Measurements from ENCODE around the gene STX18.
"Not testable (repeated sequence)": the region's sequence is repeated elsewhere in the genome, so short reads cannot be mapped to it uniquely, and the experiment has no call there.

Gene STX18

DNA sequence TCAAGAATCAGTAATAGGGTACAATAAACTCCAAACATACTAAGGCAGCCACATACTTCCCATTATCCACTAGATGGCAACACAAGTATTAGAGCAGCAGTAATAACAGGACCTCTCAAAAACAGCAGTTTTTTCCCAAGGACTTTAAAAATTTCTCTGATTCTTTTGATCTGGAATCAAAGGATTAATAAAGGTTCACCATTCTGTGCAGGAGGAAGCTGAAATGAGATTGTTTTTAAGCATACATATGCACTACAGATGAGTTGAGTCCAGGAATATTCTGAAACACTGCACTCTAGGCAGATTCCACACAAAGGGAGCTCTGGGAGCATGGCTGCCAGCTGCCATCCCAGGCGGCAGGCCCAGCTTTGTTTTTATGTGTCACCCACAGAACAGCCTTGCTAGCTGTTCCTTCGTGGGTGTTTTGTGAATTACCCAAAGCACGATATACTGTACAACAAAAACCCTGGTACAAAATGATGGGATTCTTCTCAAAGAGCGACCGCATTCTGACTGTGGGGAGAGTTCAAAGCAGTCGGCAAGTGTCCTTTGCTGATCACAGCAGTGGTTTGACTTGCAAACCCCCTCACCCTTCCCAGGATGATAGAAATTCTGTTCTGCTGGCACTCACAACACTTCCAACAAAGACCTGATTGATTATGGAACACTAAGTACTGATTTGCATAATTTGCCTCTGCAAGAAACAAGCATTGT, 61.0 kb downstream of the STX18 start:
- peak in 53 of 56 donors; percentile 14 to 87 (median 71) for DNase-seq

GRCh38 chr4:4480205-4480604, 61.6 kb downstream of the STX18 start:
- no peak for DNase-seq

GRCh38 chr4:4479366-4479765, 62.5 kb downstream of the STX18 start:
- DNase-seq: no peak

DNA sequence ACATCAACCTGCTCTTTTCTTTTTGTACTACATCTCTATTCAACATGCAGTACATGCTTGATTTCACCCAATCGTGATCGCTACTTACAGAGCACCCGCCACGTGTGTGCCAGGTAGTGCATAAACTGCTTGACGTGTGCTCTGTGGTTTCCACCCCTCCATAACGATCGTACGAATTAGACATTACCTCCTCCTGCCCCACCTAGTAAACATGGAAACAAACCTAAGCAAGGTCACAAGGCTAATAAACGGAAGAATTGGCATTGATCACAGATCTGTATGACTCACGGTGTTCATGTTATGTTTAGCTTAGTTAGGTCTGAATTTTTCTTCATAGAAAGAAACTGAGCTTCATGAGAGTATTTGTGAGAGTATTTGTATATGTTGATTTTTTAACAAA, 64.1 kb downstream of the STX18 start:
- no peak for DNase-seq

DNA sequence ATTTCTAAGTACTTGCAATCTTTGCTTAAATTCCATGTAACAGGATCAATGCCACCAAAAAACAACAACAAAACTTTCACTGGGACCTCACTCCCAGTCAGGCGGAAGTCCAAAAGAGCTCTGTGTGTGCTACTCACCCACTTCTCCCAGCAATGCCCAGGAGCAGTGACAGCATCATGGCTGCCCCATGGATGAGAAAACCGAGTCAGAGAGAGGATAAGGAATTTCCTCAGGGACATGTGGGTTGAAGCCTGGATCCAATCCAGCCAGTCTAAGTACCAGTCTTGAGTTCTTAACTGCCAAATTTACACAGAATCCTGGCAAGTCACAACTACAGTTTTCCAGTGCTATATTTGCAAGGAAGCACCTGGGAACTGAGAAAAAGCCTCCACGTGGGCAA, 64.5 kb downstream of the STX18 start:
- no peak for DNase-seq

GRCh38 chr4:4474476-4474875, 67.4 kb downstream of the STX18 start:
- no peak for DNase-seq

GRCh38 chr4:4472344-4472958, 69.4 kb downstream of the STX18 start:
- no peak for DNase-seq

GRCh38 chr4:4471195-4471594, 70.7 kb downstream of the STX18 start:
- DNase-seq: no peak

GRCh38 chr4:4470208-4470607, 71.6 kb downstream of the STX18 start:
- DNase-seq: no peak

DNA sequence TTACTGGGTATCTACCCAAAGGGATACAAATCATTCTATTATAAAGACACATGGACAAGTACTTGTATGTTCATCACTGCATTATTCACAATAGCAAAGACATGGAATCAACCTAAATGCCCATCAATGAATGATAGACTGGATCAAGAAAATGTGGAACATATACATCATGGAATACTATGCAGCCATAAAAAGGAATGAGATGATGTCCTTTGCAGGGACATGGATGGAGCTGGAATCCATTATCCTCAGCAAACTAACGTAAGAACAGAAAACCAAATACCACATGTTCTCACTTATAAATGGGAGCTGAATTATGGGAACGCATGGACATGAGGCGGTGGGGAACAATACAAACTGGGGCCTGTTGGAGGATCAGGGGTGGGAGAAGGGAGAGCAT, 76.6 kb downstream of the STX18 start:
- not testable (repeated sequence) for DNase-seq

GRCh38 chr4:4462970-4463369, 78.9 kb downstream of the STX18 start:
- no peak for DNase-seq

DNA sequence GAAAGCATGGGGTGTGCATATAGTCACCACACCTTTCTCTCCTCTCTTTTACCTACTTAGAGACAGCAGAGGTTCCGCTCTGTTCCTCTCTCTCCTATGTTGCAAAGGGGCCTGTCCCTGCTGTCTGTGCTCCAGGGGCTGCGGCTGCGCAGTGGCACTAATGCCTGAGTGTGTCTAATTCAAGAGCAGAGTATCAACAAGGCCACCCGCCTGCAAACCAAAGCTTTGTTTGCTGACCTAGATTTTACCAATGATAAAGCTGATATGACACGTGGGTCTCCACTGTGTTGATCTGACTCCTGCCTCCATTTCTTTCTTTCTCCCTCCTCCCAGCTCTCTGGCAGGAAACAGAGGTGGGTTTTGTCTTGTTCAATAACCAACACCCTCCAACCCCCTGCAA, 80.0 kb downstream of the STX18 start:
- peak in 3 of 56 donors; percentile 6 to 25 (median 17) for DNase-seq

DNA sequence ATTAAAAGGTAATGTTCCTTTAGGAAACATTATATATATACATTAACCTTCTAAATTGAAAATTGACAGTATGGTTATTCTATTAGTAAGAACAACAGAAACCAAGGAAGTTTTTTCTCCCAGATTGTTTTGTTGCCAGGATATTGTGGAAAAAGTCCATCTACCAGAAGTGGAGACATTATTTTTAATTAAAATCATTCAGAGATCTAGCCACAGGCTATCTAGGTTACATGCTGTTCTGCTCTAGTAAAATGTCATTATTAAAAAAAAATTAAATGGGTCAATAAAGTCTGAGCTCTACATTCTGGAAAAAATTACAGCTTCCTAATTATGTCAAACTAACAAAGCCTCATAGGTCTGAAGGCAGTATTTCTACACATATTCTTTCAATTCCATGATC, 80.7 kb downstream of the STX18 start:
- no peak for DNase-seq

GRCh38 chr4:4460759-4461158, 81.1 kb downstream of the STX18 start:
- no peak for DNase-seq

DNA sequence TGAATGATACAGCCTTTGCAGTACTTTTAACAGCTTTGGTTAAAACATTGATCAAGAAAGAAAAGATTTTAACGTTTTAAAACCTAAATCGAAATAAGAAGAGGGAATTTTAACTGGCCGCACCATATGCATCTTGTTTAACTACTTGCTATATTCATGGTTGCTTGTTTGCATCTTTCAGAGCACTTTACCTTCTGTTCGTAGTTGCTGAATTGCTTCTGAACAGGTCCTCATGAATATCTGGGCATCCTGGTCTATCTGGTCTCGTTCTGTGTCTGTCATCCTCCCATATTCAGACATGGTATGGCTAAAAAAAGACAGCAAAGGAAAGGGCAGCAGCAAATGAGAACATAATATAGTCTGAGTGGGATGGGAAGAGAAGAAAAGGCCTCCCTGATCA, 82.7 kb downstream of the STX18 start:
- DNase-seq: no peak

DNA sequence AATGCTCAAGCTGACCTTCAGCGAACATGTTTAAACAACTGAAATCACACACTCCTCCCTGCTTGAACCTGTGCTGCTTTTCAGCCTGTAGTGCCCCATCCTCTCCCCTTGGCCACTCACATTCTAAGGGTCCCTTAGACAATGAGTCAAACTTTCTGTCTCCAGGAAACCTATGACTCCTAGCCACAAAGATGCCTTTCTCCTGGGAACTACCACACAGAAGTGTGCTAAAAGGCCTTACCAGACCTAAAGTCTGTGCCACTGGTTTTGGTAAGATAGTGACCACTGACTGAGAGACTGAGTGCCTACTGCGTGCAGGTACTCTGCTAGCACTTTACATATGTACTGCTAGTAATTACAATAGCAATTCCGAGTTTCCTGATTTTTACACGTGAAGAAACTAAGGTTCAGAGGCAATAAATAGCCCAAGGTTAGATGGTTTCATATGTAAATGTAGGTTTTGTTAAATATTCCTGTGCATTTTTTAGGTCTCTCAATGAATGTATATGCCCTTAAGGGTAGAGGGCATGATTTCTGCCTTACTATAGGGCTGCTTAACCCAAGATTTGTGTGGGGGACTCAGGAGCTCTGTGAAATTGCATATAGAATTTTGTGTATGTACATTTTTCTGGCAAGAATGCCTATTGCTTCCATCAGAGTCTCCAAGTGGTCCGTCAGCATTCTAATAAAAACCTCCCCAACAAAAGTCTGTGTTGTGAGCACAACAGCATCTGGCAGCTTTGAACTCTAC, 83.9 kb downstream of the STX18 start:
- no peak for DNase-seq

DNA sequence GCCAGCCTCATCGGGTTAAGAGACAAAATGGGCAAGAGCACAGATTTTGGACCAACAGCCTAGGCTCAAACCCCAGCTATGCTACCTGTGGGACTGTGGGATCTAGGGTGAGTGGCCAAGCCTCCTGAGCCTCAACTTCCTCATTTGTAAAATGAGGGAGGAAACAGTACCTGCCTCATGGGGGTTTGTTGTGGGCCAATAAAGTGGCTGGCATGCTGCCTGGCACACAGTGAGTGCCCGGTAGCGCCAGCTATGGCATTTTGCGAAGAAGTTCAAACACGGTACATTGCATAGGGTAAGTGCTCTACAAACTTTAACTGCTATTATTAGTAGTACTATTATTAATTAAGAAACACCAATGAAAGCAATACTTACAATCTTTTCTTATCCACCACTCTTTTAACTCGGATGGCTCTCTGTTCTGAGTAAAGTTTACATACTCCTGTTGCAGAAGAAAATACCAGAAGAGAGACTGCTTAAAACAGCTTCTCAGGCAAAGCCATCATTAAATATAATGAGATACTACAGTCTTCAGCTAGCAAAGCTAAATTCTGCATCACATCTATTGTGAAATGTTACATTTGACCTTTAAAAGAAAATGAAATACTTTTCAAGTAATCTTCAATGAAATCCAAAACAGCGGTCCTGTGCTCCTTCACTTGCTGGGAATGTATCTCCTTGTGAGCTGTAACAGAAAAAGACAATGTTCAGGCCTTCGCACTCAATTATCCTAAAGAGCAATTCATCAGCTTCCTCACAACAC, 84.9 kb downstream of the STX18 start:
- DNase-seq: no peak

- DNase-seq: no peak
Measured at GRCh38 chr4:4456351-4456750, 85.5 kb downstream of the STX18 start.

DNA sequence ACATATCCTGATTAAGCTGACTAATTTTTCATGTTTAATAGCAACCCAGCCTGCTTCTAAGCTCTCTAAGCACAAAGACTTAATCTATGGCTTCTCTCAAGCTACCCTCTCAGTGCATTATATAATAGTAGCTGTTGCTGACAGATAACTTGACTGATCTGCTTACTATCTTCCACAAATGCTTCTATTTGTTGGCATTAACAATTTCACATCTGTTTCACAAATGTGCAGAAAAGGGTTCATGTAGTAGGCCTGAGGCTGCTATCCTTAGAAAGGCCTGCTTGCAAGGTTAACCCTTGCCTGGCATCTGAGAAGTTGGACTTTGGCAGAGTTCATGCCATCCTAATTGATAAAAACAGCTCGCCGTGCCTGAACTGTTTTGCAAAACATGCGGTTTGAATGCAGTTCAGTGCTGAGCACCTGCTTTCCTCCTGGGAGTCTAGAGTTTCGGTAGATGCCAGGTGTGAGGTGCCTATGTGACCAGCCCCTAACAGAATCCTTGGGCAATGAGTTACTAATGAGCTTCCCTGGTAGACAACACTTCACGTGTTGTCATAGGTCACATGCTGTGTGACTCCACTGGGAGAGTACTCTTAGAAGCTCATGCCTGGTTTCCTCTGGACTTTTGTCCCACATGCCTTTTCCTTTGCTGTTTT, 86.5 kb downstream of the STX18 start:
- DNase-seq: no peak

DNA sequence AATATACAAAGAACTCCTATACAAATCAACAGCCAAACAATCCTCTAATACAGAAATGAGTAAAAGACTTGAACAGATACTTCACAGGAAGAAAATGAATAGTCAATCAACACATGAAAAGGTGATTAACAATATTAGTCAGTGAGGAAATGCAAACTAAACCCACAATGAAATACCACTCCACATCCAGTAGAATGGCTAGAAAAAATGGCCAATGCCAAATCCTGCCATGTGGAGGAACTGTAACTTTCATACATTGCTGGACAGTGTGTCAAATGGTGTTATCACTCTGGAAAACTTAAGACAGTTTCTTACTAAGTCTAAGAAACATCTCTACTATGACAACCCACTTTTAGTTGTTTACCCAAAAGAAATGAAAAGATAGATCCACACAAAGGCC, 95.4 kb downstream of the STX18 start:
- DNase-seq: no peak

DNA sequence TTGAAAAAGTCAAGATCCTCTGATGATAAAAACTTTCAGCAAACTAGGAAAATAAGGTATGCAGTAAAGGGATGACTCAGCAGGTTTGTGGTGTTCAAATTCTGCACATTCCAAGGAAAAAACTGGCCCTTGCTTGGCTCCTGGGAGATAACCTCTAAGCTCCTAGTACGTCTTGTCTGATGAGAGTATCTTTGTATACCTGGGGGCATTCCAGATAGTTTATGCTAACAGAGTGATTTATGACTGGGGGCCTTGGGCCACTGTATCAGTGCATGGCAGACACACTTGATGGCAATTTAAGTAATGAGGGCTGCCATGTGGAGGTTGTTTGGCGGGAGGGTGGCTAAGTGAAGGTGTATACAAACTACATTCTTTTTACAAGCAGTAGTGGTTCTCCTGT, 98.0 kb downstream of the STX18 start:
- DNase-seq: no peak

Data from amygdala (tissue), 56 donors.